Stimulated activated CD8-positive, alpha-beta memory T cell treated with anti-CD3 and anti-CD28 coated beads, Interleukin-4, amount 100 ng/mL, for 4 hours (primary cell): ENCODE measurements around the gene LRRC39.

Experiments used
- DNase-seq, 2 donors: peaks; one replicate each; pipeline ENCODE4 v3.0.0-alpha.2; 2020; ENCODE audit warnings: low read depth in 2 of 2, low spot score in 1 of 2

LRRC39 gene

DNA sequence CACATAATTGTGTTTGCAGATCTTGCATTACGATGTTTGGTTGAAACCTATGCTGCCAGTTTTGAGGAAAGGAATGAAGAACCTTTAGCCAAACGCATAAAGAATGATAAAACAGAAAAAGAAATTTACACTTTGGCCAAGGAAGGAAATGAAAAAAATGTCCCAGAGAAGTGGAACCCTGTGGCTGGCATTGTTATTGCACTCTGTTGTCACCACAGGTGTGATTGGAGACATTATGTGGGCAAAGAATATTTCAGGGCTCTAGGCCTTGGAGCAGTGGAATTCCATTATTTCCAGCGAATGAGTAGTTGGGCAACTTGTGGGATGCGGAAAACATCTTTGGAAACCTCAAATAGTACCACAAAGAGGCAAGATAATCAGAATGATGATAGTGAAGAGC lies 30.2 kb downstream of the LRRC39 start:
- no peak for DNase-seq

- no peak for DNase-seq
Observed at GRCh38 chr1:100146958-100147357, 31.1 kb downstream of the LRRC39 start.

DNA sequence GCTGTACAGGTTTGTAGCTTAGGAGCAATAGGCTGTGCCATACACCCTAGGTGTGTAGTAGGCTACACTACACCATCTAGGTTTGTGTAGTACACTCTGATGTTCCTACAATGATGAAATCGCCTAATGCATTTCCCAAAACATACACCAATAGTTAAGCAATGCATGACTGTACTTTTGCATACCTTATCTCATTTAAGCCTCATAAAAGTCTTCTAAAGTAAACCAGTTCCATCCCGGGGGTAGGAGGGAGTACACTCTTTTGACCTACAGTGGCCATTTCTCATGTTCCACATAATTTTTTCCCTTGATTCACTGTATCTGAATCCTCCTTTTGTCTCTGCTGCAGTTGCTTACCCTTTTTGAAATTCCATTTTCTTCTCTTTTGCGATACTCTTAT lies 32.9 kb downstream of the LRRC39 start:
- no peak for DNase-seq

- no peak for DNase-seq
Observed at GRCh38 chr1:100142343-100142742, 35.7 kb downstream of the LRRC39 start.

- DNase-seq: no peak
Observed at GRCh38 chr1:100141192-100141591, 36.9 kb downstream of the LRRC39 start.

GRCh38 chr1:100137602-100138001 lies 40.5 kb downstream of the LRRC39 start:
- no peak for DNase-seq

GRCh38 chr1:100134872-100135271 lies 43.2 kb downstream of the LRRC39 start:
- DNase-seq: no peak

DNA sequence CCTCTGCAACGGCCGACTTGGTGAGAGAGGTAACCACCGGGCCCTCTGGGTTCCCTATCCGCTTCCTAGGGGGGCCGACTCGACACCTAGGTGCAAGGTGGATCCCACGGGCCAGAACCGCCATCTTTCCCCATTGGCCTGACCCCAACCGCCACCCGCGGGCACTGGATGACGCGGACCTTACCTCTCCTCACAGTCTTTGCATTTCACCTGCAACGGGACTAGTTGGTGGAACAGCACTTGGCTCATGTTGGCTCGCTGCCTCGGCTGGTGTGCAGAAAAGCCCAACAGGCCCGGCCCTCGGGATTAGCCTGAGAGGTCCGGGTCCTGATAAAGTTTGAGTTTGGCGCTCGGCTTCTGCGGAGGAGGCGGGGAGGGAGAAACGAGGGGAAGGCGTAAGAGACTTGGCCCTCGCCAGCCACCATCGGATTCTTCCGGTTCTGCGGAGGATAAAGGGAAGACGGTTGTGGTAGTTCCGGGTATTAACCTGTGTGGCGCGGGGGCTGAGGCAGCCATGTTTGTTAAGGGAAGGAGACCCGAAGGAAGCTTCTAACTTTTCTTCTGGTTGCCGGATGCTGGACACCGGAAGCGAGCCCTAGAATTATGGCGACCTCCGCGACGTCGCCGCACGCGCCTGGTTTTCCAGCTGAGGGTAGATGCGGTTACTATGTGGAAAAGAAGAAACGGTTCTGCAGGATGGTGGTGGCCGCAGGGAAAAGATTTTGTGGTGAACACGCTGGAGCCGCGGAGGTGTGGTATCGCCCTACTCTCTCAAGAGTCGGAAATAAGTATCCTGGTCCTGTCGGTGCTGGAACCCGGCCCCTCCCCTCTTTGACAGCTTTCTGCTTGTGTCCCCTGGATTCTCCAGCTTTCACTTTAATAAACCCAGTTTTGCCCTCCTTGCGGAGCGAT lies 45.2 kb downstream of the LRRC39 start, which contains the start of the genes SASS6 and TRMT13:
TSS of gene SASS6 (minus strand) at position 365 of the 912 bp plus-strand sequence. CDS start at position 249, 116 bp downstream.
TSS of gene TRMT13 (plus strand) at position 598 of the 912 bp plus-strand sequence. CDS start at position 604, 6 bp downstream.
- peak; percentile 88 to 89 for DNase-seq

GRCh38 chr1:100131623-100132022 lies 46.4 kb downstream of the LRRC39 start:
- no peak for DNase-seq

GRCh38 chr1:100130552-100131077 lies 47.4 kb downstream of the LRRC39 start:
- DNase-seq: no peak

DNA sequence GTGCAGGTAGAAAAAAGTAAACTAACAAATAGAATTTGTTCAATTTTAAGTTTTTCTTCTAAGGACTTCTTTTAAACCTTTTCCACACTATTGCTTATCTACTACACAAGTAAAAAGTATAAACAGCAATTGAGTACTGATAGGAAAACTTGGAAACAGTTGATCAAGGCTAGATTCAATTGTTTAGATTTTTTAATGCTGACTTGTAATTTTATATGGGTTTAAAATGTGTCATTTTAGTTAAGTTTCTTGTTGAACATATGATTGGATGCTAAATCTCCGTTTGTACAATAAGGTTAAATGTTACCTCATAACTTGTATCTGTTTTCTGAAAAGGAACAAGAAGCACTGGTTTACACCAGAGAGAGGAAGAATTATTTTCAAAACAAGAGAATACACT lies 50.8 kb downstream of the LRRC39 start:
- no peak for DNase-seq

DNA sequence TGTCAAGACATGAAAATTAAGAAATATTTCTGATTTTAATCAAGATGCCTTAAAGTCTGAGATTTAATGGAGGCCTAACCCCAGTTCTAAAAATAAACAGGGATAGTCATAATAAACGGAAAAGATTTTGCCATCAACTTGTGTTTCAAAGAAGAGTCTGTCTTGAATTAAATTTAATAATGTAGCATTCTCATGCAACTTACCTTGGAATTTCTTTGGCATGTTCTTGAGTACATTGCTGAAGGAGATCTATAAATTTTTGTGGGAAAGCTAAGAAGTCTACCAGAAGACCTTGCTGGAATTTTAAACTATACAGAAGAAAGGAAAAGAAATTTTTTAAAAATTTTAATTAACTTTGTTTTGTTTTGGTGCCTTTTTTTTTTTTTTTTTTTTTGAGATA lies 55.9 kb downstream of the LRRC39 start:
- no peak for DNase-seq

GRCh38 chr1:100115524-100115923 lies 62.5 kb downstream of the LRRC39 start:
- no peak for DNase-seq

- DNase-seq: no peak
Observed at GRCh38 chr1:100109554-100110066, 68.4 kb downstream of the LRRC39 start.

GRCh38 chr1:100107696-100108095 lies 70.4 kb downstream of the LRRC39 start:
- DNase-seq: no peak

DNA sequence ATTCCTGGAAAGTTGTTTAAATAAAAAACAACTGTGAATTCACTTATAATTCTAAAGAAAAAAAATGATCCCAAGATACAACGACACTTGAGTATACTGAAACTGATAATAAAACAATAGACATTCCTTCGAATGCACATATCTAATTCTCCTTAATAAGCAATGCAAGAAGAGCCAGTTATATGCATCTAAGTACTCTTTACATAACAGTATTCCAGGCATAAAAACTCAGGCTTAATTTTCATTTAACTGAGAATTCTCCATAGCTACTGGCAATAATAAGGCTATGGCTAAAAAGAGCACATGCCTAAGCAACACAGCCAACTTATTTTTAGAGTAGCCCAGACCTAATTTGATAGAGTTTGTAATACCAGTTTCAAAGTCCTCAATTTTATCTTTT lies 76.5 kb downstream of the LRRC39 start:
- DNase-seq: no peak

- no peak for DNase-seq
Observed at GRCh38 chr1:100100202-100100601, 77.9 kb downstream of the LRRC39 start.
